Neural progenitor cell (in vitro differentiated cells): ENCODE measurements around the gene NPW. TPM values are rescaled to one million over a fixed set of nuclear protein-coding genes. Genes with fewer than 3 reads are reported as not detected.
A peak's percentile ranks its signal among the peaks of the same experiment; 100 is the strongest.

Experiments used
- DNase-seq: peaks from one replicate; pipeline ENCODE4 v3.0.0-alpha.2; 2016; ENCODE audit warnings: low spot score
- H2AFZ ChIP-seq: fragments of 200-600 bp; sonication (generic); replicated peaks from 2 replicates; pipeline ENCODE4 v1.6.1; 2016; ENCODE audit warnings: antibody characterized with exemption
- H3F3A ChIP-seq: fragments of 200-600 bp; sonication (generic); 2 replicates; pipeline ENCODE4 v1.6.1; 2016; ENCODE audit warnings: antibody characterized with exemption, low read depth
- H3K27ac ChIP-seq: fragments of 200-600 bp; sonication (generic); 2 replicates; pipeline ENCODE4 v1.5.1; 2016; ENCODE audit warnings: mild to moderate bottlenecking
- H3K27me3 ChIP-seq: fragments of 200-600 bp; sonication (generic); 2 replicates; pipeline ENCODE4 v1.6.1; 2016; ENCODE audit warnings: mild to moderate bottlenecking, moderate library complexity
- H3K36me3 ChIP-seq: fragments of 200-600 bp; sonication (generic); 2 replicates; pipeline ENCODE4 v1.5.1; 2016
- H3K4me1 ChIP-seq: fragments of 200-600 bp; sonication (generic); 2 replicates; pipeline ENCODE4 v1.6.1; 2016; ENCODE audit warnings: mixed run types
- H3K4me2 ChIP-seq: fragments of 200-600 bp; sonication (generic); 2 replicates; pipeline ENCODE4 v1.6.1; 2016
- H3K4me3 ChIP-seq: fragments of 200-600 bp; sonication (generic); 2 replicates; pipeline ENCODE4 v1.5.1; 2016
- H3K79me2 ChIP-seq: fragments of 200-600 bp; sonication (generic); 2 replicates; pipeline ENCODE4 v1.6.1; 2016; ENCODE audit warnings: low read depth
- H3K9ac ChIP-seq: fragments of 200-600 bp; sonication (generic); 2 replicates; pipeline ENCODE4 v1.6.1; 2016
- H3K9me3 ChIP-seq: fragments of 200-600 bp; sonication (generic); 2 replicates; pipeline ENCODE4 v1.5.1; 2016; ENCODE audit warnings: low read depth
- H4K20me1 ChIP-seq: fragments of 200-600 bp; sonication (generic); 2 replicates; pipeline ENCODE4 v1.6.1; 2016; ENCODE audit warnings: low read depth
- H3K27ac Mint-ChIP-seq: 3 replicates; pipeline ENCODE4 v1.8.0; 2021; ENCODE audit warnings: mixed read lengths
- H3K27me3 Mint-ChIP-seq: 2 replicates; pipeline ENCODE4 v1.8.0; 2022; ENCODE audit warnings: low read depth, mild to moderate bottlenecking, inconsistent platforms, moderate library complexity, mixed read lengths; ENCODE audit not compliant: insufficient read depth
- H3K36me3 Mint-ChIP-seq: 3 replicates; pipeline ENCODE4 v1.8.0; 2021; ENCODE audit warnings: mixed read lengths
- H3K4me1 Mint-ChIP-seq: 3 replicates; pipeline ENCODE4 v1.8.0; 2021; ENCODE audit warnings: mixed read lengths
- H3K4me3 Mint-ChIP-seq: 3 replicates; pipeline ENCODE4 v1.8.0; 2021; ENCODE audit warnings: mild to moderate bottlenecking, moderate library complexity, mixed read lengths
- H3K9me3 Mint-ChIP-seq: 3 replicates; pipeline ENCODE4 v1.8.0; 2020; ENCODE audit warnings: mixed read lengths
- CTCF ChIP-seq: fragments of 200-600 bp; sonication (generic); IDR thresholded peaks from 2 replicates; pipeline ENCODE4 v1.5.1; 2017; ENCODE audit warnings: antibody characterized with exemption, mild to moderate bottlenecking
- EZH2 ChIP-seq: fragments of 200-600 bp; sonication (generic); IDR thresholded peaks from 2 replicates; pipeline ENCODE4 v1.6.1; 2017; ENCODE audit warnings: antibody characterized with exemption, mild to moderate bottlenecking, moderate library complexity
- EZH2phosphoT487 ChIP-seq: fragments of 200-600 bp; sonication (generic); IDR thresholded peaks from 2 replicates; pipeline ENCODE4 v1.6.1; 2017; ENCODE audit warnings: antibody characterized with exemption
- total RNA-seq: library from RNA; depleted of rRNA; stranded (reverse); fragments of >200 nt; gene quantifications from 2 replicates; pipeline ENCODE4 v1.2.3, GENCODE V29; 2015; ENCODE audit warnings: low replicate concordance

NPW gene
- total RNA-seq, 1 donor from 2014 or later = not detected

DNA sequence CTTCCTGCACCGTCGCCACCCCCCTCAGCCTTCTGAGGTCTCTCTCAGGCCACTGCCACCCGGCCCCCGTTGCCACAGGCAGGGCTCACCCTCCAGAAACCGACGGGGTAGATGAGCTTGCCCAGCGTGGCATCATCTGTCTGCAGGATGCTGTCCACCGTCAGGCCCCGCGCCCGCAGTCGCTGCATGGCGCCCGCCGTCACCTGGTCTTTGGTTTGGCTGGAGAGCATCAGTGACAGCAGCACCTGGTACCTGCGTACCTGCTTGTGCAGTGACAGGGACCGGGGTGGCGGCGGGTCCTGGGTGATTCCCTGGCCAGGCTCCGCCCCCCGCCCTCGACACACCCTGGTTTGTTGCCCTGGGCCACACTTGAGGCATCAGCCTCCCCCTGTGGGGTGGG is 25.0 kb downstream of the NPW start:
- no peak overlapping the region for H3K27ac ChIP-seq
- H3K4me1 ChIP-seq = peaks cover 12% of the 10 kb centered on the region
- peaks cover 22% of the 10 kb centered on the region for H3K79me2 ChIP-seq
- no peak overlapping the region for H3K4me3 ChIP-seq
- Mint-ChIP-seq H3K9me3 (no peaks in the 10 kb centered on the region), H3K27me3 (peaks cover 2% of the 10 kb centered on the region), H3K27ac (no peak overlapping the region), H3K36me3 (peaks cover 2% of the 10 kb centered on the region), H3K4me3 (no peak overlapping the region), H3K4me1 (peaks cover 20% of the 10 kb centered on the region)
- TF ChIP-seq CTCF (no peak), EZH2phosphoT487 (no peak), EZH2 (no peak)
- H3K4me2 ChIP-seq = no peak overlapping the region
- no peaks in the 10 kb centered on the region for H3K9me3 ChIP-seq
- peaks cover 8% of the 10 kb centered on the region for H4K20me1 ChIP-seq
- DNase-seq = no peak
- H3K27me3 ChIP-seq = no peaks in the 10 kb centered on the region
- peaks cover 4% of the 10 kb centered on the region for H3F3A ChIP-seq
- H3K36me3 ChIP-seq = no peaks in the 10 kb centered on the region
- H3K9ac ChIP-seq = no peak overlapping the region
- no peak overlapping the region for H2AFZ ChIP-seq

GRCh38 chr16:2045965-2046892 is 26.6 kb downstream of the NPW start:
- Histone ChIP-seq H2AFZ (no peak overlapping the region), H3K4me3 (peak overlapping the region; percentile 83), H4K20me1 (peaks cover 8% of the 10 kb centered on the region), H3K79me2 (peaks cover 22% of the 10 kb centered on the region), H3K4me2 (peak overlapping the region; percentile 97), H3F3A (peaks cover 4% of the 10 kb centered on the region), H3K36me3 (no peaks in the 10 kb centered on the region), H3K27ac (no peak overlapping the region), H3K9ac (no peak overlapping the region), H3K27me3 (no peaks in the 10 kb centered on the region), H3K9me3 (no peaks in the 10 kb centered on the region), H3K4me1 (peaks cover 12% of the 10 kb centered on the region)
- peaks cover 2% of the 10 kb centered on the region for H3K27me3 Mint-ChIP-seq
- H3K9me3 Mint-ChIP-seq = no peaks in the 10 kb centered on the region
- H3K27ac Mint-ChIP-seq = no peak overlapping the region
- peaks cover 4% of the 10 kb centered on the region for H3K36me3 Mint-ChIP-seq
- TF ChIP-seq CTCF (no peak), EZH2 (no peak), EZH2phosphoT487 (no peak)
- peak overlapping the region; percentile 93 for H3K4me3 Mint-ChIP-seq
- DNase-seq = no peak
- H3K4me1 Mint-ChIP-seq = peaks cover 19% of the 10 kb centered on the region

DNA sequence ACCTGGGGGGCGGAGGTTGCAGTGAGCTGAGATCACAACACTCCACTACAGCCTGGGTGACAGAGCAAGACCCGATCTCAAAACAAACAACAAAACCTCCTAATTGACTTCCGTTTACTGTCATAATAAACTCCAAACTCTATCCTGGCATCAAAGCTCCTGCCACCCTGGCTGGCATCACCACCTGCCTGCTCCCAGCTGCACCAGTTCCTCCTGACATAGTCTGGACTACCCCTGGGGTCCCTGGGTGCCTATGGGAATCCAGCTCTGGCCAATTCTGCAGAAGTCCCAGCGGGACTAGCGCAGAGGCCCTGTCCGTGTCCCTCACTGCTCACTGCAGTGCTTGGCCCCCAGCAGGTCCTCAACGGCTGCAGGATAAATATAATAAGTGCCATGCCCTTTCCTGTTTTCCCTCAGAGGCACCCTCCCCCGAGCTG is 27.3 kb downstream of the NPW start:
- peaks cover 2% of the 10 kb centered on the region for H3K27me3 Mint-ChIP-seq
- H3K9me3 Mint-ChIP-seq = no peaks in the 10 kb centered on the region
- peak overlapping the region; percentile 93 for H3K4me3 Mint-ChIP-seq
- H3K27ac Mint-ChIP-seq = no peak overlapping the region
- Histone ChIP-seq H3K36me3 (no peaks in the 10 kb centered on the region), H3K9ac (peak overlapping the region; percentile 34), H3K4me3 (peak overlapping the region; percentile 83), H3K4me2 (peak overlapping the region; percentile 97), H2AFZ (peak overlapping the region; percentile 44), H3F3A (peaks cover 4% of the 10 kb centered on the region), H3K79me2 (peaks cover 22% of the 10 kb centered on the region), H3K9me3 (no peaks in the 10 kb centered on the region), H3K4me1 (peaks cover 12% of the 10 kb centered on the region), H3K27me3 (no peaks in the 10 kb centered on the region), H4K20me1 (peaks cover 8% of the 10 kb centered on the region), H3K27ac (no peak overlapping the region)
- H3K36me3 Mint-ChIP-seq = peaks cover 4% of the 10 kb centered on the region
- TF ChIP-seq EZH2phosphoT487 (no peak), EZH2 (no peak), CTCF (no peak)
- peaks cover 19% of the 10 kb centered on the region for H3K4me1 Mint-ChIP-seq
- DNase-seq = peak; percentile 34
